ENCODE measurements around the gene PPT1. TPM values are rescaled to one million over a fixed set of nuclear protein-coding genes. Genes with fewer than 3 reads are reported as not detected.

The PPT1 gene
- total and polyA plus RNA-seq, 2 of the 13 experiments (the other 11 are each of a cell fraction or from before 2014, with no cell fraction given), result 129 TPM

GRCh38 chr1:40040511-40041465 is 56.3 kb downstream of the PPT1 start, which contains the start of gene CAP1 (continued):
- TF ChIP-seq ZBTB33 (CRISPR knock-in tag; IDR thresholded peaks at IDR 0.05) (no peak), ZNF616 (CRISPR knock-in tag; IDR thresholded peaks at IDR 0.05; ENCODE audit: low read depth) (no peak), MED1 (CRISPR knock-in tag; IDR thresholded peaks at IDR 0.05) (peak; percentile 10; the same call in 1 of the 2 replicates), ZNF264 (CRISPR knock-in tag; IDR thresholded peaks at IDR 0.05) (no peak), FOXA3 (CRISPR knock-in tag; IDR thresholded peaks at IDR 0.05) (0 out of 2 replicates have a peak, but pooled peaks have one; percentile 19), ARID3A (IDR thresholded peaks at IDR 0.05; ENCODE audit: low read depth, low read length) (no peak), ZNF253 (CRISPR knock-in tag; IDR thresholded peaks at IDR 0.05; ENCODE audit: borderline replicate concordance) (no peak), ATF3 (CRISPR knock-in tag; IDR thresholded peaks at IDR 0.05) (no peak), ZNF674 (CRISPR knock-in tag; IDR thresholded peaks at IDR 0.05; ENCODE audit: low read depth) (no peak), SOX5 (CRISPR knock-in tag; IDR thresholded peaks at IDR 0.05; ENCODE audit: borderline replicate concordance) (0 out of 2 replicates have a peak, but pooled peaks have one; percentile 6), ZNF460 (CRISPR knock-in tag; IDR thresholded peaks at IDR 0.05; ENCODE audit: borderline replicate concordance) (no peak), ZBTB20 (CRISPR knock-in tag; IDR thresholded peaks at IDR 0.05; ENCODE audit: borderline replicate concordance, low read depth) (no peak), RELA (CRISPR knock-in tag; IDR thresholded peaks at IDR 0.05) (no peak), ZNF670 (CRISPR knock-in tag; IDR thresholded peaks at IDR 0.05; ENCODE audit: borderline replicate concordance) (no peak), GTF2F1 (IDR thresholded peaks at IDR 0.05; ENCODE audit: low read length) (no peak), RFXANK (CRISPR knock-in tag; IDR thresholded peaks at IDR 0.05) (no peak), RORA (CRISPR knock-in tag; IDR thresholded peaks at IDR 0.05) (no peak), ZNF574 (CRISPR knock-in tag; IDR thresholded peaks at IDR 0.05) (peak; percentile 80; the same call in 1 of the 2 replicates)
- TF ChIP-seq, protein P1, sequence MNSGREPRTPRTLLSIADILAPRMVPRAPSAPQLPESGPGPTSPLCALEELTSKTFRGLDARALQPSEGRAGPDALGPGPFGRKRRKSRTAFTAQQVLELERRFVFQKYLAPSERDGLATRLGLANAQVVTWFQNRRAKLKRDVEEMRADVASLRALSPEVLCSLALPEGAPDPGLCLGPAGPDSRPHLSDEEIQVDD (CRISPR knock-in tag; IDR thresholded peaks at IDR 0.05; ENCODE audit: borderline replicate concordance), result no peak
- TF ChIP-seq, protein P2, sequence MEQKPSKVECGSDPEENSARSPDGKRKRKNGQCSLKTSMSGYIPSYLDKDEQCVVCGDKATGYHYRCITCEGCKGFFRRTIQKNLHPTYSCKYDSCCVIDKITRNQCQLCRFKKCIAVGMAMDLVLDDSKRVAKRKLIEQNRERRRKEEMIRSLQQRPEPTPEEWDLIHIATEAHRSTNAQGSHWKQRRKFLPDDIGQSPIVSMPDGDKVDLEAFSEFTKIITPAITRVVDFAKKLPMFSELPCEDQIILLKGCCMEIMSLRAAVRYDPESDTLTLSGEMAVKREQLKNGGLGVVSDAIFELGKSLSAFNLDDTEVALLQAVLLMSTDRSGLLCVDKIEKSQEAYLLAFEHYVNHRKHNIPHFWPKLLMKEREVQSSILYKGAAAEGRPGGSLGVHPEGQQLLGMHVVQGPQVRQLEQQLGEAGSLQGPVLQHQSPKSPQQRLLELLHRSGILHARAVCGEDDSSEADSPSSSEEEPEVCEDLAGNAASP (CRISPR knock-in tag; IDR thresholded peaks at IDR 0.05; ENCODE audit: borderline replicate concordance), result no peak
